ENCODE measurements around the gene SHKBP1.

Gene SHKBP1

DNA sequence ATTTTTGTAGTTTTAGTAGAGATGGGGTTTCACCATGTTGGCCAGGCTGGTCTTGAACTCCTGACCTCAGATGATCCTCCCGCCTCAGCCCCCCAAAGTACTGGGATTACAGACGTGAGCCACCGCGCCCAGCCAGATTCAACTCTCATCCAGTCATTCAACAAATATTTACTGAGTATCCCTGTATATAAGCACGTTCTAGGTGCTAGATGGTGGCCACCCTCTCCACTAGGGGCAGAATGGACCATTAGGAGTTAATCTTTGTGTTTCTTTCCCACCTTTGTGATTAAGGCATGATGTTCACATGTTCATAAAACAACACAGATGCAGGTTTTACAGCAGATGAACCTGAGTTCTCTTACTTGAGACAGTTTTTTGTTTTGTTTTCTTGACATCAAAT is 7.3 kb downstream of the SHKBP1 start:
- ChIA-PET POLR2A (no interaction called here), CTCF (no interaction called here)
- TF ChIP-seq CTBP1 (IDR thresholded peaks at IDR 0.05; ENCODE audit: borderline replicate concordance) (no peak), SP1 (IDR thresholded peaks at IDR 0.05) (no peak), ARNT (IDR thresholded peaks at IDR 0.05) (no peak), TARDBP (IDR thresholded peaks at IDR 0.05) (no peak), FOXK2 (IDR thresholded peaks at IDR 0.05) (no peak), FOXA1 (IDR thresholded peaks at IDR 0.05) (no peak), L3MBTL2 (conservative IDR thresholded peaks at IDR 0.05) (no peak), HDGF (IDR thresholded peaks at IDR 0.05; ENCODE audit: borderline replicate concordance) (no peak), FOXM1 (IDR thresholded peaks at IDR 0.05; ENCODE audit: borderline replicate concordance) (no peak), ELF4 (IDR thresholded peaks at IDR 0.05) (no peak)
- TF ChIP-seq, protein P1, sequence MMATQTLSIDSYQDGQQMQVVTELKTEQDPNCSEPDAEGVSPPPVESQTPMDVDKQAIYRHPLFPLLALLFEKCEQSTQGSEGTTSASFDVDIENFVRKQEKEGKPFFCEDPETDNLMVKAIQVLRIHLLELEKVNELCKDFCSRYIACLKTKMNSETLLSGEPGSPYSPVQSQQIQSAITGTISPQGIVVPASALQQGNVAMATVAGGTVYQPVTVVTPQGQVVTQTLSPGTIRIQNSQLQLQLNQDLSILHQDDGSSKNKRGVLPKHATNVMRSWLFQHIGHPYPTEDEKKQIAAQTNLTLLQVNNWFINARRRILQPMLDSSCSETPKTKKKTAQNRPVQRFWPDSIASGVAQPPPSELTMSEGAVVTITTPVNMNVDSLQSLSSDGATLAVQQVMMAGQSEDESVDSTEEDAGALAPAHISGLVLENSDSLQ (IDR thresholded peaks at IDR 0.05): no peak
- no peak for DNase-seq (ENCODE audit: extremely low spot score)

DNA sequence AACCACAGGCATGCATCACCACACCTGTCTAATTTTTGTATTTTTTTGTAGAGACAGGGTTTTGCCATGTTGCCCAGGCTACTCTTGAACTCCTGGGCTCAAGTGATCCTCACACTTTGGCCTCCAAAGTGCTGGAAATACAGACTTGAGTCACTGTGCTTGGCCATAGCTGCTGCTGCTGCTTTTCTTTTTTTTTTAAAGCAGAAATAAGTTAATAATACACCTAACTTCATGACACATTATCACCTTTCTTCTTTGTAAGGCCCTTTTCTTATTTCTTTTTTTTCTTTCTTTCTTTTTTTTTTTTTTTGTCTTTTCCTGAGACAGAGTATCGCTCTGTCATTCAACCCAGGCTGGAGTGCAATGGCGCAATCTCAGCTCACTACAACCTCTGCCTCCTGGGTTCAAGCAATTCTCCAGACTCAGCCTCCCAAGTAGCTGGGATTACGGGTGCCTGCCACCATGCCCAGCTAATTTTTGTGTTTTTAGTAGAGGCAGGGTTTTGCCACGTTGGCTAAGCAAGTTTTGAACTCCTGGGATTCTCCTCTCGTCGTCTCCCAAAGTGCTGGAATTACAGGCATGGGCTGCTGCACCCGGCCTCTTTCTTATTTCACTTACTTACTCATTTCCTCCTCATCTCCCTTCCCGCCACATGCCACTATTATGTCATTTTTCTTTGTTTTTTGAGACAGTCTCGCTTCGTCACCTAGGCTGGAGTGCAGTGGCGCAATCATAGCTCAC is 8.7 kb downstream of the SHKBP1 start:
- no peak for DNase-seq (ENCODE audit: extremely low spot score)
- POLR2A ChIA-PET: no interaction called here
- TF ChIP-seq ARNT (IDR thresholded peaks at IDR 0.05) (no peak), CTBP1 (IDR thresholded peaks at IDR 0.05; ENCODE audit: borderline replicate concordance) (no peak), NFRKB (IDR thresholded peaks at IDR 0.05) (no peak), BHLHE40 (IDR thresholded peaks at IDR 0.05; ENCODE audit: borderline replicate concordance) (no peak), FOXK2 (IDR thresholded peaks at IDR 0.05) (no peak), SP1 (IDR thresholded peaks at IDR 0.05) (no peak), ZNF384 (IDR thresholded peaks at IDR 0.05) (no peak), FOXA1 (IDR thresholded peaks at IDR 0.05) (no peak), FOXM1 (IDR thresholded peaks at IDR 0.05; ENCODE audit: borderline replicate concordance) (no peak), HDGF (IDR thresholded peaks at IDR 0.05; ENCODE audit: borderline replicate concordance) (no peak)
- CTCF ChIA-PET: no interaction called here

DNA sequence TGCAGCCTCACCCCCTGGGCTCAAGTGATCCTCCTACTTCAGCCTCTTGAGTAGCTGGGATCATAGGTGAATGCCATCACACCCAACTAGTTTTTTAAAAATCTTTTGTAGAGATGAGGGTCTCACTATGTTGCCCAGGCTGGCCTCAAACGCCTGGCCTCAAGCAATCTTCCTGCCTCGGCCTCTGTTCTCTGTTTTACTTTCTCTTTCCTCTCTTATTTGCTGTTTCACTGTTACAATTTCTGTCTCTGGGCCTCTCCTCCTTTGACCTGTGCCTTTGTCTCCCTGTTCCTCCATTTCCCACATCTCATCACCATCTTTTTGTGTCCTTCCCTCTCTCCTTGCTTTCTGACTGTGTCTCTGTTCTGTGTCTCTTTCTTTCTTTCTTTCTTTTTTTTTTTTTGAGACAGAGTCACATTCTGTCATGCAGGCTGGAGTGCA is 9.3 kb downstream of the SHKBP1 start:
- TF ChIP-seq CTBP1 (IDR thresholded peaks at IDR 0.05; ENCODE audit: borderline replicate concordance) (no peak), FOXA1 (IDR thresholded peaks at IDR 0.05) (no peak), ZNF384 (IDR thresholded peaks at IDR 0.05) (no peak), SUZ12 (IDR thresholded peaks at IDR 0.05) (no peak), BHLHE40 (IDR thresholded peaks at IDR 0.05; ENCODE audit: borderline replicate concordance) (no peak), HDGF (IDR thresholded peaks at IDR 0.05; ENCODE audit: borderline replicate concordance) (no peak), NFRKB (IDR thresholded peaks at IDR 0.05) (no peak), SP1 (IDR thresholded peaks at IDR 0.05) (no peak), FOXK2 (IDR thresholded peaks at IDR 0.05) (no peak), LEF1 (IDR thresholded peaks at IDR 0.05; ENCODE audit: borderline replicate concordance) (no peak), TARDBP (IDR thresholded peaks at IDR 0.05) (no peak), L3MBTL2 (conservative IDR thresholded peaks at IDR 0.05) (no peak), FOXM1 (IDR thresholded peaks at IDR 0.05; ENCODE audit: borderline replicate concordance) (no peak), ELF4 (IDR thresholded peaks at IDR 0.05) (no peak), ARNT (IDR thresholded peaks at IDR 0.05) (no peak)
- TF ChIP-seq, protein P1 (IDR thresholded peaks at IDR 0.05): no peak
- POLR2A ChIA-PET: no interaction called here
- DNase-seq (ENCODE audit: extremely low spot score): no peak
- CTCF ChIA-PET: no interaction called here

DNA sequence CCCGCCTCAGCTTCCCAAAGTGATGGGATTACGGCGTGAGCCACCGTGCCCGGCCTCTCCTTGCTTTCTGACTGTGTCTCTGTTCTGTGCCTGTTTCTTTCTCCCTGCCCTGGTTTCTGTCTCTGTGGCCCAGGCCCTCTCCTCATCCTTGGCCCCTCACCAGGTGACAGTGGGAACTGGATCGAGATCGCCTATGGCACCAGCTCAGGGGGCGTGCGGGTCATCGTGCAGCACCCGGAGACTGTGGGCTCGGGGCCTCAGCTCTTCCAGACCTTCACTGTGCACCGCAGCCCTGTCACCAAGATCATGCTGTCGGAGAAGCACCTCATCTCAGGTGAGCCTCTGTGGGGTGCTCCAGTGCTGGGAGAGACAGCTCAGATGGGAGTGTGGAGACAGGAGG is 9.9 kb downstream of the SHKBP1 start:
- DNase-seq (ENCODE audit: extremely low spot score): no peak
- ChIA-PET POLR2A (no interaction called here), CTCF (no interaction called here)
- TF ChIP-seq NFRKB (IDR thresholded peaks at IDR 0.05) (no peak), BHLHE40 (IDR thresholded peaks at IDR 0.05; ENCODE audit: borderline replicate concordance) (no peak), TARDBP (IDR thresholded peaks at IDR 0.05) (no peak), SUZ12 (IDR thresholded peaks at IDR 0.05) (no peak), CTBP1 (IDR thresholded peaks at IDR 0.05; ENCODE audit: borderline replicate concordance) (no peak)
- TF ChIP-seq, protein P1 (IDR thresholded peaks at IDR 0.05): no peak

DNA sequence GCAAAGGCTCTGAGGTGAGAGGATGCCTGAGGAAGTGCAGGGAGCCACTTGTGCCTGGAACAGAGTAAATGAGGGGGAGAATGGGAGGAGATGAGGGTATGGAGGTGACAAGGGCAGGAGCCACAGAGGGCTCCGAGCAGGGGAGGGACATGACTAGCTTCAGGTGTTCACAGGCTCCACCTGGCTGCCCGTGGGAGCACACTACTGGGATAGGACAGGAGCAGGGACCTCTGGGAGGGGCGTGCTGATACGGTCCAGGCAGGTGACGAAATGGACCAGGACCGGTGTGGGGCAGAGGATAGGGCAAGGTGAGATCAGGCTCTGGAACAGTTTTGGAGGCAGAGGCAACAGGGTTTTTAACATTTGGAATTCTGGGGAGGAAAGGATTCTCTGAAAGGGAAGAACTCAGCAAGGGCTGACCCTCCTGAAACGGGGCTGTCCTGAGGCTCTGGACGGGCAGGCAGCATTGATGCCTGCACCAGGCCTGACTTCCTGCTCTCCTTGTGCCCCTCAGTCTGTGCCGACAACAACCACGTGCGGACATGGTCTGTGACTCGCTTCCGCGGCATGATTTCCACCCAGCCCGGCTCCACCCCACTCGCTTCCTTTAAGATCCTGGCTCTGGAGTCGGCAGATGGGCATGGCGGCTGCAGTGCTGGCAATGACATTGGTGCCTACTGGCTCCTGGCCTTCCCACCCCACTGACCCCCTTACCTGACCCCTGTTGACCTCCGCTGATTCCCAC is 11.6 kb downstream of the SHKBP1 start:
- POLR2A ChIA-PET: no interaction called here
- TF ChIP-seq FOXA1 (IDR thresholded peaks at IDR 0.05) (no peak), TARDBP (IDR thresholded peaks at IDR 0.05) (no peak), HDGF (IDR thresholded peaks at IDR 0.05; ENCODE audit: borderline replicate concordance) (no peak), ZNF384 (IDR thresholded peaks at IDR 0.05) (no peak), SP1 (IDR thresholded peaks at IDR 0.05) (no peak), L3MBTL2 (conservative IDR thresholded peaks at IDR 0.05) (no peak)
- CTCF ChIA-PET: no interaction called here
- DNase-seq (ENCODE audit: extremely low spot score): no peak

DNA sequence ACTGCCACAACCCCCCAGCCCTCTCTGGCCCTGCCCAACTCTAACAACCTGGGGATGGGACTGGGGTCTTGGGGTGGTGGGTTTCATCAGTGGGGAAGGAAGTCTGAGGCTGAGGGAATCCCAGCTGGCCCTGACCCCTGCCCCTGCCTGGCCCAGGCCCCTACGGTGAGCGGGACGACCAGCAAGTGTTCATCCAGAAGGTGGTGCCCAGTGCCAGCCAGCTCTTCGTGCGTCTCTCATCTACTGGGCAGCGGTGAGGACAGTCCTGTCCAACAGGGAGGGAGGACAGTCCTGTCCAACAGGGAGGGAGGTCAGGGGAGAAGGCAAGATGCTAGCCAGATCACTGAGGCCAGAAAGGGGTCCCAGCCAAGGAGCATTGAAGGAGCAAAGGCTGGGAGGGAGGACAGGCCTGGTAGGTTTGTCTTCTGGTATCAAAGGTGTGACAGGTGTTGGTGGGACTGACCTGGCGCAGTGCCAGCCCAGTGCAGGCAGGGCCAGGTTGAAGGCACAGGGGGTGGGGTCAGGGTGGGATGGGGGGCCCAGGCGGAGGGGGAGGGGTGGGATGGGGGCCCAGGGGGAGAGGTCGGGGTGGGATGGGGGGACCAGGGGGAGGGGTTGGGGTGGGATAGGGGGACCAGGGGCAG is 12.4 kb downstream of the SHKBP1 start:
- CTCF ChIA-PET: no interaction called here
- no peak for TF ChIP-seq FOXK2 (IDR thresholded peaks at IDR 0.05)
- TF ChIP-seq, protein P1 (IDR thresholded peaks at IDR 0.05): no peak
- no peak for TF ChIP-seq TARDBP (IDR thresholded peaks at IDR 0.05)
- no peak for TF ChIP-seq SUZ12 (IDR thresholded peaks at IDR 0.05)
- no peak for TF ChIP-seq BHLHE40 (IDR thresholded peaks at IDR 0.05; ENCODE audit: borderline replicate concordance)
- no peak for TF ChIP-seq L3MBTL2 (conservative IDR thresholded peaks at IDR 0.05)
- TF ChIP-seq ELF4 (IDR thresholded peaks at IDR 0.05): no peak
- no peak for TF ChIP-seq SP1 (IDR thresholded peaks at IDR 0.05)
- no peak for TF ChIP-seq HDGF (IDR thresholded peaks at IDR 0.05; ENCODE audit: borderline replicate concordance)
- no peak for TF ChIP-seq ZNF384 (IDR thresholded peaks at IDR 0.05)
- no peak for TF ChIP-seq FOXA1 (IDR thresholded peaks at IDR 0.05)
- no peak for TF ChIP-seq ARNT (IDR thresholded peaks at IDR 0.05)
- TF ChIP-seq NFRKB (IDR thresholded peaks at IDR 0.05): no peak
- no peak for TF ChIP-seq CTBP1 (IDR thresholded peaks at IDR 0.05; ENCODE audit: borderline replicate concordance)
- no peak for TF ChIP-seq FOXM1 (IDR thresholded peaks at IDR 0.05; ENCODE audit: borderline replicate concordance)
- no peak for TF ChIP-seq LEF1 (IDR thresholded peaks at IDR 0.05; ENCODE audit: borderline replicate concordance)
- POLR2A ChIA-PET: no interaction called here
- no peak for DNase-seq (ENCODE audit: extremely low spot score)

Data from HEK293T (cell line).